Hepatocyte (in vitro differentiated cells): ENCODE data around the gene GYG1. TPM values are rescaled to one million over a fixed set of nuclear protein-coding genes. Genes with fewer than 3 reads are reported as not detected.

Experiments used
- DNase-seq: peaks from one replicate; pipeline ENCODE4 v3.0.0-alpha.2; 2016; ENCODE audit warnings: low spot score
- H2AFZ ChIP-seq: fragments of 200-600 bp; sonication (generic); 2 replicates; pipeline ENCODE4 v1.6.0; 2016; ENCODE audit warnings: antibody characterized with exemption, mild to moderate bottlenecking
- H3K27ac ChIP-seq: fragments of 200-600 bp; sonication (generic); 2 replicates; pipeline ENCODE4 v1.5.1; 2016; ENCODE audit warnings: mild to moderate bottlenecking
- H3K27me3 ChIP-seq: fragments of 200-600 bp; sonication (generic); 2 replicates; pipeline ENCODE4 v1.6.1; 2016
- H3K36me3 ChIP-seq: fragments of 200-600 bp; sonication (generic); replicated peaks from 2 replicates; pipeline ENCODE4 v1.5.1; 2016; ENCODE audit warnings: low read depth; ENCODE audit not compliant: insufficient read depth
- H3K4me1 ChIP-seq: fragments of 200-600 bp; sonication (generic); 2 replicates; pipeline ENCODE4 v1.5.1; 2016; ENCODE audit warnings: mild to moderate bottlenecking, moderate library complexity; ENCODE audit not compliant: insufficient read depth
- H3K4me2 ChIP-seq: fragments of 200-600 bp; sonication (generic); 2 replicates; pipeline ENCODE4 v1.6.0; 2016
- H3K4me3 ChIP-seq: fragments of 200-600 bp; sonication (generic); 2 replicates; pipeline ENCODE4 v1.5.1; 2016; ENCODE audit warnings: mild to moderate bottlenecking
- H3K79me2 ChIP-seq: fragments of 200-600 bp; sonication (generic); 2 replicates; pipeline ENCODE4 v1.6.0; 2017; ENCODE audit warnings: mild to moderate bottlenecking
- H3K9me2 ChIP-seq: fragments of 200-600 bp; sonication (generic); replicated peaks from 2 replicates; pipeline ENCODE4 v1.6.0; 2017; ENCODE audit warnings: mild to moderate bottlenecking; ENCODE audit not compliant: insufficient read depth
- H3K9me3 ChIP-seq: fragments of 200-600 bp; sonication (generic); 2 replicates; pipeline ENCODE4 v1.5.1; 2016; ENCODE audit warnings: low read depth, mild to moderate bottlenecking
- H4K20me1 ChIP-seq: fragments of 200-600 bp; sonication (generic); 2 replicates; pipeline ENCODE4 v1.6.0; 2016; ENCODE audit warnings: mild to moderate bottlenecking; ENCODE audit not compliant: insufficient read depth, poor library complexity, severe bottlenecking
- EZH2 ChIP-seq: fragments of 200-600 bp; sonication (generic); IDR thresholded peaks from 2 replicates; pipeline ENCODE4 v1.6.1; 2016; ENCODE audit warnings: antibody characterized with exemption, mild to moderate bottlenecking, borderline replicate concordance
- EZH2phosphoT487 ChIP-seq: fragments of 200-600 bp; sonication (generic); IDR thresholded peaks from one replicate; pipeline ENCODE4 v1.6.1; 2018; ENCODE audit warnings: antibody characterized with exemption, mild to moderate bottlenecking, low read depth, moderate library complexity; ENCODE audit not compliant: unreplicated experiment, severe bottlenecking
- WGBS: methylation state at CpG from one replicate; pipeline ENCODE4 v1.1.6; 2016; ENCODE audit warnings: low lambda C conversion rate; ENCODE audit errors: missing lambda C conversion rate; 5-methylcytosine and 5-hydroxymethylcytosine counted together
- polyA plus RNA-seq: library from polyadenylated mRNA; unstranded; fragments of >200 nt; fragmentation: Nextera tagmentation; extraction: Ambion mirVana; gene quantifications from 2 replicates; pipeline ENCODE4 v1.2.1, GENCODE V29; 2016
- total RNA-seq: library from RNA; depleted of rRNA; stranded (reverse); fragments of >200 nt; gene quantifications from 2 replicates; pipeline ENCODE4 v1.2.3, GENCODE V29; 2014
- TF ChIP-seq, protein P1 (sequence below): fragments of 200-600 bp; sonication (generic); IDR thresholded peaks from 2 replicates; pipeline ENCODE4 v1.5.1; 2016; ENCODE audit warnings: antibody characterized with exemption, mild to moderate bottlenecking; ENCODE audit not compliant: poor library complexity

GYG1 gene
- total and polyA plus RNA-seq, 2 experiments from 2014 or later, result 26.2 to 50.3 TPM

DNA sequence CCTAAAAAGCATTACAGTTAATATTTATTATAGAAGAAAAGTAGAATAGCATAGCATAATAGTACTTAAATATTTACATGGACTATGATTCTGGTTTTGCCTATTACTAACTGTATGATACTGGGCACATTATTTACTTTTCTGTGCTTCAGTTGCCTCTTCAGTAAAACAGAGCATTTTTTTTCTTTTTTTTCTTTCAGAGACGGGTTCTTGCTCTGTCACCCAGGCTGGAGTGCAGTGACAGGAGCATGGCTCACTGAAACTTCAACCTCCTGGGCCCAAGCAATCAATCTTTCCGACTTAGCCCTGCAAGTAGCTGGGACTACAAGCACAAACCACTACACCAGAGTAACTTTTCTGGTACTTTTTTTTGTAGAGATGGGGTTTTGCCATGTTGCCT, 47.0 kb downstream of the GYG1 start:
- H3K9me3 ChIP-seq, result no peaks in the 10 kb centered on the region
- no peaks in the 10 kb centered on the region for H3K4me1 ChIP-seq
- no peak overlapping the region for H3K4me2 ChIP-seq
- no peak overlapping the region for H3K27ac ChIP-seq
- no peaks in the 10 kb centered on the region for H4K20me1 ChIP-seq
- no peaks in the 10 kb centered on the region for H3K9me2 ChIP-seq
- no peak overlapping the region for H2AFZ ChIP-seq
- DNase-seq, result no peak
- TF ChIP-seq EZH2 (no peak), EZH2phosphoT487 (no peak)
- TF ChIP-seq, protein P1, sequence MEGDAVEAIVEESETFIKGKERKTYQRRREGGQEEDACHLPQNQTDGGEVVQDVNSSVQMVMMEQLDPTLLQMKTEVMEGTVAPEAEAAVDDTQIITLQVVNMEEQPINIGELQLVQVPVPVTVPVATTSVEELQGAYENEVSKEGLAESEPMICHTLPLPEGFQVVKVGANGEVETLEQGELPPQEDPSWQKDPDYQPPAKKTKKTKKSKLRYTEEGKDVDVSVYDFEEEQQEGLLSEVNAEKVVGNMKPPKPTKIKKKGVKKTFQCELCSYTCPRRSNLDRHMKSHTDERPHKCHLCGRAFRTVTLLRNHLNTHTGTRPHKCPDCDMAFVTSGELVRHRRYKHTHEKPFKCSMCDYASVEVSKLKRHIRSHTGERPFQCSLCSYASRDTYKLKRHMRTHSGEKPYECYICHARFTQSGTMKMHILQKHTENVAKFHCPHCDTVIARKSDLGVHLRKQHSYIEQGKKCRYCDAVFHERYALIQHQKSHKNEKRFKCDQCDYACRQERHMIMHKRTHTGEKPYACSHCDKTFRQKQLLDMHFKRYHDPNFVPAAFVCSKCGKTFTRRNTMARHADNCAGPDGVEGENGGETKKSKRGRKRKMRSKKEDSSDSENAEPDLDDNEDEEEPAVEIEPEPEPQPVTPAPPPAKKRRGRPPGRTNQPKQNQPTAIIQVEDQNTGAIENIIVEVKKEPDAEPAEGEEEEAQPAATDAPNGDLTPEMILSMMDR, result no peak
- no peak overlapping the region for H3K4me3 ChIP-seq
- no peaks in the 10 kb centered on the region for H3K27me3 ChIP-seq
- 89% methylated on average over 2 of the region's 2 CpGs for WGBS
- H3K36me3 ChIP-seq, result no peaks in the 10 kb centered on the region
- H3K79me2 ChIP-seq, result no peaks in the 10 kb centered on the region

DNA sequence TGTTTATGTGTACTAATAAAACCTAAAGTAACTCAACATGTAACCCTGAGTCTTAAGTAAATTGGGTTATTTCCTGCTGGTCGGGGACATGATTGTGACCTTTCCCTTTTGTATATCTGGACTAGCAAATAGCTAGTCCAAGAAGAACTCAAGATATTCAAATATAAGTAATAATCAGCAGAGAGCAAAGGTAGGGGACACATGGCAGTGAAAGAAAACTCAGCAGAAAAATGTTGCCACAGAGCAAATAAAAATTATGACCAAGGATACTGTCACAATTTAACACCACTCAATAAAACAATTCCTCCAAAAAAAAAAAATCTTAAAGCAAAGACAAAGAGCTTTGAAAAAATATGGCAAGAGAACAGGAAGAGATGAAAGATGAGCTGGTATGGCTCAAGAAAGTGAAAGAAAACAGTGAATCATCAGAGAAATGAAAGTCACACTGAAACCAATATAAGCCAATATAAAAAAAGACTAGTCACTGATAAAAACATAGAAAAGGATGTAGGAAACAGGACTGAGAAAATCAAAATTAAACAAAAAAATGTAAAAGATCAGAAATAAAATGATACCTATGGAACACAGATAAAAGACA, 51.5 kb downstream of the GYG1 start:
- Histone ChIP-seq H4K20me1 (no peaks in the 10 kb centered on the region), H3K79me2 (no peaks in the 10 kb centered on the region), H3K4me1 (no peaks in the 10 kb centered on the region), H3K36me3 (no peaks in the 10 kb centered on the region), H3K4me3 (no peak overlapping the region), H3K27ac (peak overlapping the region; percentile 52), H3K4me2 (peak overlapping the region; percentile 6), H3K9me2 (no peaks in the 10 kb centered on the region), H2AFZ (no peak overlapping the region), H3K27me3 (no peaks in the 10 kb centered on the region), H3K9me3 (no peaks in the 10 kb centered on the region)
- 57% methylated on average over 1 of the region's 1 CpG for WGBS
- TF ChIP-seq, protein P1, result no peak
- no peak for TF ChIP-seq EZH2
- TF ChIP-seq EZH2phosphoT487, result no peak
- DNase-seq, result no peak

DNA sequence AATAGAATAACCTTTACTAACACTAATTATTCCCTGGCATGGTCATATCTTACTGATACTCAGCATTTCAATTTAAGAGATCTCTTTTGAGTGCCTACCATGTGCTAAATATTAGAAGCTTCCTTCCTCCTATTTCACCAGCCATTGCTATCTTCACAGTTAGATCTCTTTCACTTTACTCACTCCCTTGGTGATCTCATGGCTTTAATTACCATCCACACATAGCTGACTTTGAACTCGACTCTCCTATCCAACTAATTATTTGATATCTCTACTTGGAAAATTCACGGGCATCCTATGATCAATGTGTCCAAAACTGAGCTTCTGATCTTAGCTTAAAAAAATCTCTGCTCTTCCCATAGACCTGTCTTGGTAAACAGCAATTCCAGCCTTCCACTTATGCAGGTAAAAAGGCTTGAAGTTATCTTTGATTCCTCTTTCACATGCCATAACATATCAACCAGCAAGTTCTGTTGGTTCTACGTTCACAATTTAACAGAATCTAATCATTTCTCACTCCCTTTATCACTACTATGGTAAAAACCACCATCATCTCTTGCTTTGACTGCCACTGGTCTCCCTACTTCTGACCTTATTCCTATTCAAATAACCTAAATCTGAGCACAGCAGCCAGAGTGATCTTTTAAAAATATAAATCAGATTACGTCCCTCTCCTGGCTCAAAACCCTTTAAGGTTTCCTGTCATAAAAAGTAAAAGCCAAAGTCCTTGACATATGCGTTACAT, 53.2 kb downstream of the GYG1 start:
- Histone ChIP-seq H3K27ac (no peak overlapping the region), H3K4me2 (no peak overlapping the region), H4K20me1 (no peaks in the 10 kb centered on the region), H3K9me2 (no peaks in the 10 kb centered on the region), H3K4me1 (no peaks in the 10 kb centered on the region), H3K4me3 (no peak overlapping the region), H3K79me2 (no peaks in the 10 kb centered on the region), H2AFZ (no peak overlapping the region), H3K27me3 (no peaks in the 10 kb centered on the region), H3K9me3 (no peaks in the 10 kb centered on the region), H3K36me3 (no peaks in the 10 kb centered on the region)
- no peak for DNase-seq
- 86% methylated on average over 5 of the region's 5 CpGs for WGBS
- TF ChIP-seq EZH2phosphoT487 (no peak), EZH2 (no peak)
- TF ChIP-seq, protein P1, result no peak
